Left colon (tissue), 2 donors: Measurements from ENCODE around the gene ERBB2. TPM values are rescaled to one million over a fixed set of nuclear protein-coding genes. Genes with fewer than 3 reads are reported as not detected.

Experiments used
- ATAC-seq: fragments of 200-7000 bp; cut with Tn5 transposase; one replicate; pipeline ENCODE4 v1.9.1; 2020; ENCODE audit warnings: mild to moderate bottlenecking, moderate library complexity
- DNase-seq, 2 donors: peaks; one replicate each; pipeline ENCODE4 v3.0.0-alpha.2; 2020
- intact Hi-C, 2 donors: fragments of 100-400 bp; cut with DNase I in 1 of 2; cut with micrococcal nuclease in 1 of 2; formaldehyde crosslinking; loops; one replicate each; pipeline versions ENCODE4 v1.11.2 to v1.14.0; 2022; cut with DNase I, micrococcal nuclease
- total RNA-seq, 2 donors: library from RNA; stranded (reverse); fragmentation: NEBNext Ultra II Directional; extraction: Animal tissue kit (Norgen Biotek cat#: 25700); gene quantifications; one replicate each; pipeline ENCODE4 v1.2.1, GENCODE V29; 2021
- donor health status: DM: no; HTN: no; CAD: no.
- donor health status: DM: yes; HTN: yes; CAD: no.

The ERBB2 gene
- total RNA-seq, 2 donors from 2014 or later = 178 to 179 TPM

GRCh38 chr17:39664581-39665561 is 35.0 kb upstream of the ERBB2 start, which contains the start of gene TCAP:
Gene TCAP, plus strand, starts transcription at chr17:39665349. Its CDS starts 11 bp downstream, at chr17:39665360.
- no peak for DNase-seq
- intact Hi-C loops = no loop called here
- ATAC-seq = no peak

DNA sequence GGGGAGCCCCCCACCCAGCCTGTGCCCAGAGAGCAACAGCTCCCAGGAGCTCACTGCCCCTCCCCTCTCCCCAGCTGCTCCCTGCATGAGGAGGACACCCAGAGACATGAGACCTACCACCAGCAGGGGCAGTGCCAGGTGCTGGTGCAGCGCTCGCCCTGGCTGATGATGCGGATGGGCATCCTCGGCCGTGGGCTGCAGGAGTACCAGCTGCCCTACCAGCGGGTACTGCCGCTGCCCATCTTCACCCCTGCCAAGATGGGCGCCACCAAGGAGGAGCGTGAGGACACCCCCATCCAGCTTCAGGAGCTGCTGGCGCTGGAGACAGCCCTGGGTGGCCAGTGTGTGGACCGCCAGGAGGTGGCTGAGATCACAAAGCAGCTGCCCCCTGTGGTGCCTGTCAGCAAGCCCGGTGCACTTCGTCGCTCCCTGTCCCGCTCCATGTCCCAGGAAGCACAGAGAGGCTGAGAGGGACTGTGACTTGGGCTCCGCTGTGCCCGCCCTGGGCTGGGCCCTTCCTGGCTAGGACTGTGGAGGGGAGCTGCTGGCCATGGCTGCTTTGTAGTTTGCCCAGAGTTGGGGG is 34.1 kb upstream of the ERBB2 start:
- ATAC-seq = no peak
- DNase-seq = no peak
- intact Hi-C loops = no loop called here

GRCh38 chr17:39666231-39666600 is 33.6 kb upstream of the ERBB2 start:
- intact Hi-C loops = no loop called here
- ATAC-seq = no peak
- no peak for DNase-seq

DNA sequence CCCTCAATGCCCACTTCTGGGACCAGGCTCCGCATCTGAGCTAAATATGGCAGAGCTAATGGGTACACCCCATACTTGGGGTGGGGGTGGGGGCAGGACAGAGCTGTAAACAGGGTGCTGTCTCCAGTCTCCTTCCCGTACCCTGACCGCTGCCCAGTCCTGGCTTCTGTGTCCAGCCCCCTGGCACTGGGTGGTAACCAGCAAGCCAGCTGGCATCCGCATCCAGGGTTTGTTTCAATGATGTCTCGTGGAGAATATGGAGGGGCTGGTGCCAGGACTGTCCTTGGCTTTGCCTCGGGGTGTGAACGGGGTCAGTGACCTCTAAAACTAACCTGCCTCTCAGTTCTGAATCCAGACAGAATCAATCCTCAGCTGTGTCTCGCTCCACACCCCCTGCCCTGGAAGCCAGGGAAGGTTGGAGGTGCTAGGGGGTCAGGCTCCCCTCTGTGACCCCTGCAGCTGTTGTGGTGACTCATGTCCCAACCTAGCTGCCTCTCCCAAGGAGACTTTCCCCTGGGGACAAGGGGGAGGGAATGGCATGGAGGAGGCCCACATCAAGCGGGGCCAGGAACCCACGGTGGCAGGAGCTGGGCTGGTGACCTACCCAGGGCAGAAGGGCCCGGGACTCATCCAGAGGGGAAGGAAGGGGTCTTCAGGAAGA is 33.1 kb upstream of the ERBB2 start:
- DNase-seq = no peak
- intact Hi-C loops = no loop called here
- ATAC-seq = no peak

GRCh38 chr17:39667262-39667944 is 32.5 kb upstream of the ERBB2 start:
- intact Hi-C loops = no loop called here
- ATAC-seq = no peak
- peak in 1 of 2 donors; percentile 41 for DNase-seq

DNA sequence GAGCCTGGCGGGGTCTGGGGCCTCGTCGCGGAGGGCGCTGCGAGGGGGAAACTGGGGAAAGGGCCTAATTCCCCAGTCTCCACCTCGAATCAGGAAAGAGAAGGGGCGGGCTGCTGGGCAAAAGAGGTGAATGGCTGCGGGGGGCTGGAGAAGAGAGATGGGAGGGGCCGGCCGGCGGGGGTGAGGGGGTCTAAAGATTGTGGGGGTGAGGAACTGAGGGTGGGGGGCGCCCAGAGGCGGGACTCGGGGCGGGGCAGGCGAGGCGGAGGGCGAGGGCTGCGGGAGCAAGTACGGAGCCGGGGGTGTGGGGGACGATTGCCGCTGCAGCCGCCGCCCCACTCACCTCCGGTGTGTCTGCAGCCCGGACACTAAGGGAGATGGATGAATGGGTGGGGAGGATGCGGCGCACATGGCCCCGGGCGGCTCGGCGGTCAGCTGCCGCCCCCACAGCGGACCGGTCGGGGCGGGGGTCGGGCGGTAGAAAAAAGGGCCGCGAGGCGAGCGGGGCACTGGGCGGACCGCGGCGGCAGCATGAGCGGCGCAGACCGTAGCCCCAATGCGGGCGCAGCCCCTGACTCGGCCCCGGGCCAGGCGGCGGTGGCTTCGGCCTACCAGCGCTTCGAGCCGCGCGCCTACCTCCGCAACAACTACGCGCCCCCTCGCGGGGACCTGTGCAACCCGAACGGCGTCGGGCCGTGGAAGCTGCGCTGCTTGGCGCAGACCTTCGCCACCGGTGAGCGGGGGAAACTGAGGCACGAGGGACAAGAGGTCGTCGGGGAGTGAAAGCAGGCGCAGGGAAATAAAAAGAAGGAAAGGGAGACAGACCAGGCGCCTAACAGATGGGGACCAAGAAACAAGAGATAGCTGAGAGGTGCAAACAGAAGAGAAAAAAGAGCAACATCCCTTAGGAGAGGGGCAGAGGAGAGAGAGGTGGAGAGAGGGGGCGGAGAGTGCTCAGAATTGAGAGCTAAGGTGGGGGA is 31.6 kb upstream of the ERBB2 start, which contains the start of gene PNMT:
TSS of gene PNMT (plus strand) at position 509 of the 980 bp plus-strand sequence. CDS start at position 532, 23 bp downstream.
- intact Hi-C loops = no loop called here
- DNase-seq = peak in 1 of 2 donors; percentile 90
- ATAC-seq = peak; percentile 37

GRCh38 chr17:39669897-39670735 is 29.7 kb upstream of the ERBB2 start:
- ATAC-seq = no peak
- intact Hi-C loops = no loop called here
- no peak for DNase-seq

DNA sequence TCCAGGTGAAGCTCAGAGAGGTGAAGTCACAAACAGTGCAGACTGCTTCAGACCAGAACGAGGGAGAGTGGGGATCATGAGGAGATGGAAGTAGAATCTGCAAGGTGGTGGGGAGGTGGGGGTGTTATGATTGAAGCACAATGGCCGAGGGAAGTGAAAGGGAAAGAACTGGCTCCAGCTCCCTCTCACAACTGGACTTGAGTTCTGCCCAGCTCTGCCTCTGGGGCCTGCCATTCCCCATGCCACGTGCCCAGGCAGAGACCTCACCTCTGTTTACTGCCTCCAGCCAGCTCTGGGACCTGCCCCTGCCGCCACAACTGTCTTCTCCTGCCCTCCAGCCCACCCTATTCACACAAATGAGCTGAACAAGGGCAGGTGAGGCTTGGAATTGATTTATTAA is 29.1 kb upstream of the ERBB2 start:
- intact Hi-C loops = no loop called here
- ATAC-seq (no peak), DNase-seq (no peak)

DNA sequence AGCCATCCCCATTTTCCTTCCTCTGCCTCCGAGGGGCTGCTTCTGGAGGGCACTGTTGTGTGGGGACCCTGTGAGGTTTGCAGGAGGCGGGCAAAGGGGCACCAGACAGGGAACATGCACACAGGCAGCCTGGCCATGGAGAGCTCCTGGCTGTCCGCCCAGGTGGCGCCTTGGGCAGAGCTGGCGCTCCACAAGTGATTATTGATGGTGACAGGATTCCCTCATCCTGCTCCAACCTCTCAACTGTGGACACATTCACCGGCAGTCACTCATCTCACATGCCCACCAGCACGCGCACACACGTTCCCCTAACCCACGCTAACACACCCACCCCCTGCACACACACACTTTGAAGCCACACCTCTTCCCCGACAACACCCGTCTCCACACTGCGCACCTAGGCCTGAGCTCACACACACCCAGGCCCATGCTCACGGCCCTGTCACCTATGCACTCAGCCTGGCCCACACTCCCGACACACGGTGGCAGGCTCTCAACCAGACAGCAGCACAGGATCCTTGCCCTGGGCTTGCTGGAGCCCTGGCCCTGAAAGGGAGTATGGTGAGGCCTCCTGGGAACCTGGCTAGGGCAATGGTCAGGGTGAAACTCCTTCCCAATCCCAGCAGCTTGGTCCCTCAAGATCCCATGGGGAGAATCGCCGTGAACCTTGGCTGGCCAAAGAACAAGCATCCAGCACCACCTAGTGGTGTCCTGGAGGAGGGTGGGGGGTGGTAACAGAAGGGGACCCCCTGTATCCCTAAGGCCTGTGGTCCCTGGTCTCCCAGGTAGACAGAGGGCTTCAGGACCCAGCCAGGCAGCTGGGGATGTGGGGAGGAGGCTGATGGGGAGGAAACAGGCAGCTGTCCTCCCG is 28.0 kb upstream of the ERBB2 start:
- peak; percentile 61 for ATAC-seq
- intact Hi-C loops = no loop called here
- peak; percentile 70 for DNase-seq

- intact Hi-C loops = no loop called here
- no peak for ATAC-seq
Measured at GRCh38 chr17:39672522-39673334, 27.1 kb upstream of the ERBB2 start.

DNA sequence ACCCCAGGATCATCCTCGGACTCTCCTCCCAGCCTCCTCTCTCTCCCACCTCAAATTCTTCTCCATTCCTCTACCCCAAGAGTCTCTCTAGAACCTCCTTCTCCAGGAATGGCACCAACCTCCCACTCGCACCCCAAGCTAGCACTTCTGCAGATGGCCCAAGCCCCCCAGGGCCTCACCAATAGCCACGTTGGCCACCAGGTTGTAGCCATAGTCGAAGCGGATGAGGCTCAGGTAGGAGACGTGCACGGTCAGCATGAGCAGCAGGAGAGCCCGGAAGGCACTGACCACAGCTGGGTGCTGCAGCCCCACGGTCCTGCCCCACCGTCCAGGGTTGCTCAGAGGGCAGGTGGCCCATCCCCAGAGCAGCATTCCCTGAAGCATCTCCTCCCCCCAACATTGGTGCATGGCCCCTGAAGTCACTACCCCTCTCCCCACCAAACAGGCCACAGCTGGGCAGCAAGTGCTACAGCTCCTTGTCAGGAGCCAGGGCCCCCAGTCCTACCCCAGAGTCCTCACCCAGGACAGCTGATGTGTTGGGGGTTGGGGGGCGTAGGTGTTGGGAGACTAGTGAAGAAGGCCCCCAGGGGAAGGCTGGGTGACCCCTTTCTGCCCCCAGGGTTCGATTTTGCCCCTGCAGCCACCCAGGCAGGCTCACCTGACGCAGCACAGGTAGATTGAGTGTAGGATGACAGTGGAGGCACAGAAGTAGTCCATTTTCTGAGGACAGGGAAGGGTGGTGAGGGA is 26.4 kb upstream of the ERBB2 start:
- no peak for DNase-seq
- no peak for ATAC-seq
- intact Hi-C loops = no loop called here

More at GRCh38 chr17:39672522-39673334, 27.1 kb upstream of the ERBB2 start:
- DNase-seq = no peak

DNA sequence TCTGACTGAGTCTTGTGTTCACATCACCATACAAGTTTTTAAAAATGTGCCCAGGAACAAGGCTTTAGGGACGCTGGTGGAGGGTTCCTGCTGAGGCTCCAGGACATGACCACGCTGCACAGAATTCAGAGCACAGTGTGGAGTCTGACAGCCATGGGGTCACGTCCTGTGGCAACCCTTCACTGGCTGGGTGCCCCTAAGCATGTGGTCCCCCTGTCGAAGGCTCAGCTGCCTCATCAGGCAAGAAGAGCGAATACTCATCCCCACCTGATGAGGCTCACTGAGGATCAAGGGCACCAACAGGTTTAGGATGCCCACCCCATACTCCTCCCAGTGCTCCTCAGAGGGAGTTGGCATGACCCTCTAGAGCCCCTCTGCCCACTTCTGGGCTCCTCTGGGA is 25.7 kb upstream of the ERBB2 start:
- intact Hi-C loops = no loop called here
- DNase-seq (no peak), ATAC-seq (no peak)

GRCh38 chr17:39674702-39675389 is 25.0 kb upstream of the ERBB2 start:
- ATAC-seq = peak; percentile 49
- intact Hi-C loops = no loop called here
- peak; percentile 68 to 81 for DNase-seq
